Measurements from ENCODE around the gene JMJD7.

Gene JMJD7

DNA sequence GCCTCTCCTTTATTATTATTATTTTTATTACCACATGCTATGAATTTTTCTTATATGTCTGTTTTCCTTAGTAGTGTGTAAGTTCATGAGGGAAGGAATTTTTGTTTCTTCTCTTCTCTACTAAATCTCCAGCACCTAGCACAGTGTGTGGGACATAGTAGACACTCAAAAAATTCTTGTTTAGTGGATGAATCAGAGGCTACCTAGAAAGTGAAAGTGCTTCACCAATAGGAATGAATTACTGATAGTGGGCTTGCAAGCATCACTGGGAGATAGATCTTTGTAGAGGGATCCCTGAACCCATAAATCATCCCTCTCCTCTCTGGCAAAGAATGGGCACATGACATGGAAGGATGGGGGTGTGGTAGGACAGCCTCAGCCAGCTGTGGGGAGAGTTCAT, 57.4 kb downstream of the JMJD7 start:
- DNase-seq, result no peak

DNA sequence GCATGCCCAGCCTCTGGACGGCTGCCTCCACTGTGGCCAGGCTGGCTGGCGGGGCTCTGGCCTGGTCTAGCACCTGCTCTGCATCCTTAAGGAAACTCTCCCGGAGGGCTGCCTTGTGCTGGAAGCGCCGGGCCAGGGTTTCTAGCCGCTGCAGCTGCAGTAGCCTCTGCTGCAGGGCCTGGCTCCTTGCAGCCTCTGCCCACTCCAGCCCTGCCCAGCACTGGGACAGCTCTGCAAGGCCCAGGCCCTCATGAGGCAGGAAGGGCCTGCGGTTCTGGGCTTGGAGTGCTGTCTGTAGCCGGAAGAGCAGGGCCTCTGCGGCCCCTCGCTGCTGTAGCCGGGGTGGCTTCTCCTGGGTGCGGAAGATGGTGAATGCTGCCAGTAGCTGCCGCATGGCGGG, 57.9 kb downstream of the JMJD7 start:
- DNase-seq, result no peak

DNA sequence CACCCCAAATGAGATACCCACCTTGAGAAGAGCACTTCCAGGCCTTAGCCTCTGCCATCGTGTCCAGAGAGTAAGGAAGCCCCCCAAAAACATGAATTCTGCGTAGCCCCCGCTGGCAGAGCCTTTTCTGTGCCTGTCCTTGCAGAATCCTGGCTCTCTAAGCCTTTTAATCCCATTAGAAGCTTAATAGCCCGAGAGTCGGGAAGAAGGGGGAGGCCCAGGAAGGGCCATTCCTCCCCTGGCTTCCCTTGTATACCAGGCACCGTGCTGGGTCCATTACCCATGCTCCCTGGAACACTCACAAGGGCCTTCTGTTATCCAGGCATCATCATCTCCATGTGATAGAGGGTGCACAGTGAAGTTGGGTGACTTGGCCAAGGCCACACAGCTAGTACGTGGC, 58.8 kb downstream of the JMJD7 start:
- DNase-seq, result no peak

DNA sequence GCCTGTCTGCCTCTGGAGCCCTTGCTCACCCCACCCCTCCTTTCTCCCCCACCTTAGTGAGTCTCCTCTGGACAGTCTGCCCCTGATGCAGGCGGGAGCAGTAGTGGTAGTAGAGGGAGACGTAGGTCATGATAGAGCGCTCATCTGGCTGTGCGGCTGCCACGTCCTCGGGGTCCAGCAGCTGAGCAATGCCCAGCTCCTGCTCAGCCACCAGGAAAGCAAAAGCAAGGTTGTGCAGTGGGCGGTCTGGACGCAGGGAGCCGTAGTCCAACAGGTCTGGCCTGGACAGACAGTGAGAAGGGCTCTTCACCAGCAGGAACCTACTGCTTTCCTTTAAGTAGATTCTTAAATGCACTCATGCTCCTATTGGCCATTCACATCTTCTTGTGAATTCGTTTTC, 59.3 kb downstream of the JMJD7 start:
- DNase-seq, result no peak
